AG04449 (cell line): ENCODE data around the gene KAZN.
A peak's percentile ranks its signal among the peaks of the same experiment; 100 is the strongest.

ENCODE experiments used
- CTCF ChIA-PET: fragments of 350-600 bp; formaldehyde crosslinking; extraction: SDS; loops from one replicate; lab custom pipeline; 2021; ENCODE audit warnings: antibody characterized with exemption; lab: Yijun Ruan, JAX
- POLR2A ChIA-PET: fragments of 400-600, 350-600 bp; formaldehyde crosslinking; extraction: SDS; loops from one replicate; lab custom pipeline; 2020; ENCODE audit warnings: antibody characterized with exemption, inconsistent platforms; lab: Yijun Ruan, JAX
- DNase-seq: peaks from one replicate; pipeline ENCODE4 v3.0.0-alpha.2; 2010; ENCODE audit warnings: low read depth, low spot score
- H3K4me3 ChIP-seq: 2 replicates; pipeline ENCODE4 v1.5.1; 2011; ENCODE audit warnings: low read depth, mild to moderate bottlenecking, control low read depth, low read length
- CTCF ChIP-seq: IDR thresholded peaks from one replicate; pipeline ENCODE4 v1.5.1; 2011; ENCODE audit warnings: mild to moderate bottlenecking, moderate library complexity, low read length, control low read depth, inconsistent platforms; ENCODE audit not compliant: insufficient read depth; ENCODE audit errors: missing control alignments

KAZN gene

GRCh38 chr1:14599183-14599791, 802 bp downstream of the KAZN start:
- POLR2A ChIA-PET = no interaction called here
- TF ChIP-seq CTCF = no peak
- H3K4me3 ChIP-seq = peak overlapping the region; percentile 8; the same call in 1 of the 2 replicates
- no peak for DNase-seq
- CTCF ChIA-PET = no interaction called here

GRCh38 chr1:14599800-14600199, 1.3 kb downstream of the KAZN start:
- CTCF ChIA-PET = no interaction called here
- POLR2A ChIA-PET = no interaction called here
- no peak for TF ChIP-seq CTCF
- no peak overlapping the region for H3K4me3 ChIP-seq
- no peak for DNase-seq

GRCh38 chr1:14600405-14601112, 2.1 kb downstream of the KAZN start:
- no peak for TF ChIP-seq CTCF
- no peak for DNase-seq
- CTCF ChIA-PET = no interaction called here
- POLR2A ChIA-PET = no interaction called here
- H3K4me3 ChIP-seq = no peak overlapping the region

- ChIA-PET CTCF (no interaction called here), POLR2A (no interaction called here)
- no peak for TF ChIP-seq CTCF
- no peak overlapping the region for H3K4me3 ChIP-seq
- DNase-seq = no peak
These were observed 3.7 kb downstream of the KAZN start for GRCh38 chr1:14602136-14602535.

- no peak for TF ChIP-seq CTCF
- ChIA-PET CTCF (no interaction called here), POLR2A (no interaction called here)
- H3K4me3 ChIP-seq = no peak overlapping the region
- no peak for DNase-seq
These were observed 5.2 kb downstream of the KAZN start for GRCh38 chr1:14603645-14604044.

GRCh38 chr1:14604414-14604813, 5.9 kb downstream of the KAZN start:
- DNase-seq = no peak
- POLR2A ChIA-PET = no interaction called here
- CTCF ChIA-PET = interaction anchor here (0.6 kb wide), 1 partner anchor 495 kb away, joined by 3 read pairs; no protein-coding TSS in a partner anchor
- no peak for TF ChIP-seq CTCF
- H3K4me3 ChIP-seq = no peak overlapping the region
